ENCODE results near the gene APBB2. TPM values are rescaled to one million over a fixed set of nuclear protein-coding genes. Genes with fewer than 3 reads are reported as not detected.

APBB2 gene
- total and polyA plus RNA-seq, 10 of the 15 experiments (the other 5 are each of a cell fraction or from before 2014, with no cell fraction given), result 2.7 to 24.6 (median 19.0) TPM

DNA sequence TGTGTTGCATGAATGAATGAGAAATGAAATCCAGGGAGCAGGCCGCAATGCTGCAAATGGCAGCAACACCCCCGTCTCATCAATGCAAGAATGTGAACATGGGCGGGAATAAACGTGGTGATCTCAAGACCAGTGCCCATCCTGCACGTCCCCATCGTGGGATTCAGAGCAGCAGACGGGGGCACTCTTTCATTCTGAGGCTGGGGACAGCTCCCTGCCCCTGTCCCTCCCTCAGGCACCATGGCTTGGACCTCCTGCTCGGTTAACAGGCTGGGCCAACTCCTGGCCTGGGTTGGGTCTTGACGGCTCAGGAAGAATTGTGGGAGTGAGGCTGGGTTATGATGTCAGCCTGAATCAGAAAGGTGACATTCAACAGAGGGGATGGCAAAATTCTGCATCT, 385.7 kb downstream of the APBB2 start:
- H4K20me1 ChIP-seq (ENCODE audit: control insufficient read depth, insufficient read depth), result no peaks in the 10 kb centered on the region
- H3K9me3 ChIP-seq (replicated peaks; ENCODE audit: control insufficient read depth, insufficient read depth, low read length), result peaks cover 2% of the 10 kb centered on the region; the same call in 2 of the 3 replicates
- FAIRE-seq, result no peak
- no peaks in the 10 kb centered on the region for H3K79me2 ChIP-seq (ENCODE audit: control insufficient read depth, insufficient read depth, low read length)
- H3K4me3 ChIP-seq, result no peak overlapping the region
- intact Hi-C loops (cut with micrococcal nuclease; ENCODE audit: unreplicated experiment) (no loop called here), in situ Hi-C loops (cut with MboI) (no loop called here)
- no peak for ATAC-seq
- BruUV-seq (replicated peaks), result no TSS peak
- H3K4me2 ChIP-seq (ENCODE audit: control insufficient read depth, insufficient read depth), result no peak overlapping the region
- ChIA-PET RAD21 (ENCODE audit: unreplicated experiment) (interaction anchor here (1.2 kb wide), 1 partner anchor 10 kb away, joined by 3 read pairs; no protein-coding TSS in a partner anchor), SMC1A (ENCODE audit: uncharacterized antibody, unreplicated experiment) (no interaction called here), CTCF (interaction anchor here (1.2 to 1.8 kb wide), 2 partner anchors 12 to 15 kb away, joined by 3 to 5 read pairs; no protein-coding TSS in a partner anchor), POLR2A (no interaction called here)
- H3K27me3 ChIP-seq (replicated peaks in 1 of 2; ENCODE audit: control insufficient read depth in 2 of 2, insufficient read depth in 2 of 2, low read length in 1 of 2), result no peaks in the 10 kb centered on the region
- no peak for TF ChIP-seq SIN3A (IDR thresholded peaks at IDR 0.05; ENCODE audit: low read depth, low read length)
- TF ChIP-seq, protein P1, sequence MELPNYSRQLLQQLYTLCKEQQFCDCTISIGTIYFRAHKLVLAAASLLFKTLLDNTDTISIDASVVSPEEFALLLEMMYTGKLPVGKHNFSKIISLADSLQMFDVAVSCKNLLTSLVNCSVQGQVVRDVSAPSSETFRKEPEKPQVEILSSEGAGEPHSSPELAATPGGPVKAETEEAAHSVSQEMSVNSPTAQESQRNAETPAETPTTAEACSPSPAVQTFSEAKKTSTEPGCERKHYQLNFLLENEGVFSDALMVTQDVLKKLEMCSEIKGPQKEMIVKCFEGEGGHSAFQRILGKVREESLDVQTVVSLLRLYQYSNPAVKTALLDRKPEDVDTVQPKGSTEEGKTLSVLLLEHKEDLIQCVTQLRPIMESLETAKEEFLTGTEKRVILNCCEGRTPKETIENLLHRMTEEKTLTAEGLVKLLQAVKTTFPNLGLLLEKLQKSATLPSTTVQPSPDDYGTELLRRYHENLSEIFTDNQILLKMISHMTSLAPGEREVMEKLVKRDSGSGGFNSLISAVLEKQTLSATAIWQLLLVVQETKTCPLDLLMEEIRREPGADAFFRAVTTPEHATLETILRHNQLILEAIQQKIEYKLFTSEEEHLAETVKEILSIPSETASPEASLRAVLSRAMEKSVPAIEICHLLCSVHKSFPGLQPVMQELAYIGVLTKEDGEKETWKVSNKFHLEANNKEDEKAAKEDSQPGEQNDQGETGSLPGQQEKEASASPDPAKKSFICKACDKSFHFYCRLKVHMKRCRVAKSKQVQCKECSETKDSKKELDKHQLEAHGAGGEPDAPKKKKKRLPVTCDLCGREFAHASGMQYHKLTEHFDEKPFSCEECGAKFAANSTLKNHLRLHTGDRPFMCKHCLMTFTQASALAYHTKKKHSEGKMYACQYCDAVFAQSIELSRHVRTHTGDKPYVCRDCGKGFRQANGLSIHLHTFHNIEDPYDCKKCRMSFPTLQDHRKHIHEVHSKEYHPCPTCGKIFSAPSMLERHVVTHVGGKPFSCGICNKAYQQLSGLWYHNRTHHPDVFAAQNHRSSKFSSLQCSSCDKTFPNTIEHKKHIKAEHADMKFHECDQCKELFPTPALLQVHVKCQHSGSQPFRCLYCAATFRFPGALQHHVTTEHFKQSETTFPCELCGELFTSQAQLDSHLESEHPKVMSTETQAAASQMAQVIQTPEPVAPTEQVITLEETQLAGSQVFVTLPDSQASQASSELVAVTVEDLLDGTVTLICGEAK (IDR thresholded peaks at IDR 0.05; ENCODE audit: borderline replicate concordance), result no peak
- no peak for TF ChIP-seq ATF7 (IDR thresholded peaks at IDR 0.05; ENCODE audit: low read depth)
- no peak for TF ChIP-seq ASH2L (IDR thresholded peaks at IDR 0.05; ENCODE audit: borderline replicate concordance, low read depth)
- H3K4me1 ChIP-seq (ENCODE audit: control insufficient read depth, insufficient read depth, low read length), result peaks cover 10% of the 10 kb centered on the region
- no peak for DNase-seq (ENCODE audit: low read depth, low spot score)
- 66% methylated on average over 9 of the region's 9 CpGs for WGBS (ENCODE audit: insufficient coverage, insufficient replicate concordance, low lambda C conversion rate, missing lambda C conversion rate)
- H3K36me3 ChIP-seq (ENCODE audit: control insufficient read depth in 2 of 2, insufficient read depth in 2 of 2, low read length in 1 of 2), result peaks cover 2% of the 10 kb centered on the region in 2 experiments; a peak in 1 of 4 replicates
- H3K9ac ChIP-seq (ENCODE audit: control insufficient read depth, insufficient read depth, low read length), result no peak overlapping the region
- H3K27ac ChIP-seq (ENCODE audit: control insufficient read depth, insufficient read depth), result no peak overlapping the region
- H2AFZ ChIP-seq (ENCODE audit: control insufficient read depth, low read depth, low read length), result no peak overlapping the region
